K562 (cell line): ENCODE data around the gene WDR62. TPM values are rescaled to one million over a fixed set of nuclear protein-coding genes. Genes with fewer than 3 reads are reported as not detected.

Experiments used
- ARID2 ChIP-seq: fragments of 450-650 bp; IDR thresholded peaks from 2 replicates; pipeline ENCODE4 v1.6.1; 2017; ENCODE audit warnings: antibody characterized with exemption, mild to moderate bottlenecking
- ATF3 ChIP-seq, 2 experiments: fragments of 450-650 bp in 1 of 2; sonication (generic) in 1 of 2; formaldehyde crosslinking in 1 of 2; IDR thresholded peaks in 1 of 2; conservative IDR thresholded peaks in 1 of 2; 2 replicates each; pipeline versions ENCODE4 v1.6.1 to v1.8.1; 2016 to 2023; ENCODE audit warnings: mild to moderate bottlenecking in 2 of 2, moderate library complexity in 2 of 2, inconsistent platforms in 1 of 2, missing genetic modification reagents in 1 of 2
- CLOCK ChIP-seq: fragments of 250-450 bp; sonication (Bioruptor Pico); IDR thresholded peaks from 2 replicates; pipeline ENCODE4 v1.4.0; 2020; ENCODE audit warnings: mild to moderate bottlenecking, moderate library complexity, borderline replicate concordance
- ELF4 ChIP-seq: fragments of 450-650 bp; formaldehyde crosslinking; IDR thresholded peaks from 2 replicates; pipeline ENCODE4 v1.4.0; 2022; ENCODE audit warnings: missing genetic modification characterization
- GTF3C2 ChIP-seq: IDR thresholded peaks from 3 replicates; pipeline ENCODE4 v1.6.1; 2011; ENCODE audit warnings: borderline replicate concordance, mild to moderate bottlenecking, moderate library complexity; ENCODE audit not compliant: insufficient read length; ENCODE audit errors: extremely low read depth
- MNT ChIP-seq, 2 experiments: fragments of 450-650 bp; conservative IDR thresholded peaks; 2 replicates each; pipeline ENCODE4 v1.6.1; 2017; ENCODE audit warnings: mild to moderate bottlenecking in 2 of 2, moderate library complexity in 2 of 2
- MYC ChIP-seq, 2 experiments: fragments of 250-450 bp in 1 of 2; sonication (Bioruptor Pico) in 1 of 2; IDR thresholded peaks; 2 replicates each; pipeline versions ENCODE4 v1.5.1 to v1.6.1; 2012 to 2021; ENCODE audit warnings: low read depth in 2 of 2, borderline replicate concordance in 1 of 2, improper control_type of control experiment in 1 of 2, low read length in 1 of 2, mild to moderate bottlenecking in 1 of 2, moderate library complexity in 1 of 2
- NEUROD1 ChIP-seq: fragments of 150-350 bp; IDR thresholded peaks from 2 replicates; pipeline ENCODE4 v1.6.1; 2014; ENCODE audit warnings: borderline replicate concordance, low read length, low read depth; ENCODE audit not compliant: partially characterized antibody
- PATZ1 ChIP-seq: fragments of 250-450 bp; sonication (Bioruptor Pico); IDR thresholded peaks from 2 replicates; pipeline ENCODE4 v1.5.0; 2020; ENCODE audit warnings: mild to moderate bottlenecking, borderline replicate concordance
- RAD51 ChIP-seq: fragments of 450-650 bp; IDR thresholded peaks from 2 replicates; pipeline ENCODE4 v1.7.1; 2016; ENCODE audit warnings: low read depth, mild to moderate bottlenecking, borderline replicate concordance
- SAFB ChIP-seq: fragments of 200-400 bp; formaldehyde crosslinking; IDR thresholded peaks from 2 replicates; pipeline ENCODE4 v1.6.1; 2017; ENCODE audit warnings: low read depth, low read length, borderline replicate concordance
- TAF7 ChIP-seq: fragments of 450-650 bp; IDR thresholded peaks from 2 replicates; pipeline ENCODE4 v1.6.1; 2016; ENCODE audit warnings: missing genetic modification characterization, missing compliant biosample characterization
- ZFP1 ChIP-seq: fragments of 450-650 bp; formaldehyde crosslinking; IDR thresholded peaks from 2 replicates; pipeline ENCODE4 v1.4.0; 2020; ENCODE audit warnings: mild to moderate bottlenecking, mixed read lengths
- polyA plus RNA-seq, 8 experiments: library from polyadenylated mRNA; depleted of rRNA in 4 of 8; stranded (reverse) in 5 of 8; unstranded in 3 of 8; fragments of >200 nt; fragmentation: Nextera tagmentation in 2 of 8; fragmentation: Illumina TruSeq in 1 of 8; extraction: Ambion mirVana in 2 of 8; extraction: Trizol in 1 of 8; gene quantifications; 2 replicates each; pipeline versions ENCODE4 v1.2.1 to v1.2.3, GENCODE V29; 2011 to 2014; ENCODE audit warnings: inconsistent platforms in 1 of 8, missing spikeins in 1 of 8
- total RNA-seq, 7 experiments: library from RNA; depleted of rRNA in 6 of 7; stranded (reverse); fragments of >200 nt in 6 of 7; fragmentation: Illumina TruSeq in 2 of 7; extraction: Trizol in 2 of 7; gene quantifications; 2 replicates each; pipeline versions ENCODE4 v1.2.1 to v1.2.3, GENCODE V29; 2011 to 2021; ENCODE audit warnings: low replicate concordance in 1 of 7

The WDR62 gene
- total and polyA plus RNA-seq, 9 of the 15 experiments (the other 6 are each of a cell fraction or from before 2014, with no cell fraction given), result 0.35 to 32.8 (median 14.4) TPM

GRCh38 chr19:36054733-36055686 is at the start of gene WDR62 (continued):
- TF ChIP-seq MNT (conservative IDR thresholded peaks at IDR 0.05) (peak in 1 of 2 experiments; percentile 56; a peak in 1 of 4 replicates), ARID2 (no peak), ZFP1 (CRISPR knock-in tag) (no peak), PATZ1 (CRISPR knock-in tag) (no peak), RAD51 (no peak), MYC (IDR thresholded peaks at IDR 0.05; ENCODE audit: low read depth, low read length) (no peak; the same call in 1 of the 2 replicates), MYC (CRISPR knock-in tag; IDR thresholded peaks at IDR 0.05; ENCODE audit: borderline replicate concordance, low read depth) (no peak), TAF7 (tag) (0 out of 2 replicates have a peak, but pooled peaks have one; percentile 17), CLOCK (CRISPR knock-in tag) (no peak), ELF4 (CRISPR knock-in tag) (no peak), ATF3 (IDR thresholded peaks at IDR 0.05) (no peak), ATF3 (CRISPR knock-in tag; conservative IDR thresholded peaks at IDR 0.05) (no peak; the same call in 1 of the 2 replicates), NEUROD1 (peak; percentile 88), GTF3C2 (no peak), SAFB (0 out of 2 replicates have a peak, but pooled peaks have one; percentile 26)
